Measurements from ENCODE around the gene GABBR1.

DNA sequence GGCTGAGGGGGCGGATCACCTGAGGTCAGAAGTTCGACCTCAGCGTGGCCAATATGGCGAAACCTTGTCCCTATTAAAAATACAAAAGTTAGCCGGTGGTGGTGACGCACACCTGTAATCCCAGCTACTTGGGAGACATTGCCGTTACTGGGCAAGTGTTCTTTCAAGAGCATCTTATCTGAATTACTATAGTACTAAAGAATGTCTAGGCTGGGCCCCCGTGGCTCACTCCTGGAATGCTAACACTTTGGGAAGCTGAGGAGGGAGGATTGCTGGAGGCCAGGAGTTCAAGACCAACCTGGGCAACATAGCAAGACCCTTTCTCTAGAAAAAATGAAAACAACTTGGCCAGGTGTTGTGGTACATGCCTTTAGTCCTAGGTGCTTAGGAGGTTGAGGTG lies 48.8 kb upstream of the GABBR1 start:
- TF ChIP-seq, protein P1, sequence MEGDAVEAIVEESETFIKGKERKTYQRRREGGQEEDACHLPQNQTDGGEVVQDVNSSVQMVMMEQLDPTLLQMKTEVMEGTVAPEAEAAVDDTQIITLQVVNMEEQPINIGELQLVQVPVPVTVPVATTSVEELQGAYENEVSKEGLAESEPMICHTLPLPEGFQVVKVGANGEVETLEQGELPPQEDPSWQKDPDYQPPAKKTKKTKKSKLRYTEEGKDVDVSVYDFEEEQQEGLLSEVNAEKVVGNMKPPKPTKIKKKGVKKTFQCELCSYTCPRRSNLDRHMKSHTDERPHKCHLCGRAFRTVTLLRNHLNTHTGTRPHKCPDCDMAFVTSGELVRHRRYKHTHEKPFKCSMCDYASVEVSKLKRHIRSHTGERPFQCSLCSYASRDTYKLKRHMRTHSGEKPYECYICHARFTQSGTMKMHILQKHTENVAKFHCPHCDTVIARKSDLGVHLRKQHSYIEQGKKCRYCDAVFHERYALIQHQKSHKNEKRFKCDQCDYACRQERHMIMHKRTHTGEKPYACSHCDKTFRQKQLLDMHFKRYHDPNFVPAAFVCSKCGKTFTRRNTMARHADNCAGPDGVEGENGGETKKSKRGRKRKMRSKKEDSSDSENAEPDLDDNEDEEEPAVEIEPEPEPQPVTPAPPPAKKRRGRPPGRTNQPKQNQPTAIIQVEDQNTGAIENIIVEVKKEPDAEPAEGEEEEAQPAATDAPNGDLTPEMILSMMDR (IDR thresholded peaks at IDR 0.05): no peak
- TF ChIP-seq POLR2AphosphoS5 (IDR thresholded peaks at IDR 0.05): no peak

Measured in breast epithelium (tissue), 3 donors.